ENCODE results near the gene MOB3C. TPM values are rescaled to one million over a fixed set of nuclear protein-coding genes. Genes with fewer than 3 reads are reported as not detected.
"Not testable (repeated sequence)": the region's sequence is repeated elsewhere in the genome, so short reads cannot be mapped to it uniquely, and the experiment has no call there.

MOB3C gene
- 10 to 100 TPM; 11.2 to 21.3 (median 14.4) TPM for total RNA-seq
- polyA plus RNA-seq = 10 to 100 TPM; 14.0 to 16.7 TPM

DNA sequence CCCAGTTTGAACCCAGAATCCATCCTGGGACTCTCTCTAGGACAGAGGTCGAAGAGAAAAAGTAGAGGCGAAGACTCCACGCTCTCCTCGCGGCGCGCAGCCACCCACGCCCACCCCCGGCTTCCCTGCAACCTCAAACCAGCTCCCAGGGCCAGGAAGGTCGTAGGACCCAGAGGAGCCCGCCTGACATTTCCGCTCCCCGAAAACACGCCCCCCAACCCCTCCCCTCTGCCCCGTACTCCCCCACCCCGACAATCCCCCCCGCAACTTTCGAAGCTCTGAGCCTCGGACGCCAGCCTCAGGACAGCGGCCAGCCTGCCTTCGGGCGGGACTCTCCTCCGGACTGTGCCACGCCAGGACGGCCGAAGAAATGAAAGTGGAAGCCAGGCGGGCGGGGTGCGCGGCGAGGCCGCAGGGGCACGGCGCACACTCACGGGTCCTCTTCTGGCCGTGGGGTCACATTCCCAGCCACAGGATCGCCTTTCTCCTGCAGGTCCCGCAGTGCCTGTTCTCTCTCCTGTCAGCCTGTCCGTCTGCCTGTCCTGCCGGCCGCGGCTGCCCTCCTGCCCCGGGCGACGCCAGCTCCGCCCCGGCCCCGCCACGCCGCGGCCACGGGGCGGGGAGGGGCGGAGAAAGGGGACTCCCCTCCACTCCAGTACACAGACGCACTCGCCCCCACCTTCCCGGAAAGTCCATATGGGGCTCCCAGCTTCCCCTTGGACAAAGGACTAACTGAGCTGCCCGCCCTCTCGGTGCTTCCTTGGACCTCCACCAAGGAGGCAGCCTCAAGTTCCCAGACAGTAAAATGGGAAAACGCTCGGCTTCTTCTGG, at the start of gene MOB3C:
Gene MOB3C, minus strand, starts transcription at position 535 of the 831 bp plus-strand sequence. CDS start 3,490 bp downstream, outside the sequence.
- TF ChIP-seq, protein P1, sequence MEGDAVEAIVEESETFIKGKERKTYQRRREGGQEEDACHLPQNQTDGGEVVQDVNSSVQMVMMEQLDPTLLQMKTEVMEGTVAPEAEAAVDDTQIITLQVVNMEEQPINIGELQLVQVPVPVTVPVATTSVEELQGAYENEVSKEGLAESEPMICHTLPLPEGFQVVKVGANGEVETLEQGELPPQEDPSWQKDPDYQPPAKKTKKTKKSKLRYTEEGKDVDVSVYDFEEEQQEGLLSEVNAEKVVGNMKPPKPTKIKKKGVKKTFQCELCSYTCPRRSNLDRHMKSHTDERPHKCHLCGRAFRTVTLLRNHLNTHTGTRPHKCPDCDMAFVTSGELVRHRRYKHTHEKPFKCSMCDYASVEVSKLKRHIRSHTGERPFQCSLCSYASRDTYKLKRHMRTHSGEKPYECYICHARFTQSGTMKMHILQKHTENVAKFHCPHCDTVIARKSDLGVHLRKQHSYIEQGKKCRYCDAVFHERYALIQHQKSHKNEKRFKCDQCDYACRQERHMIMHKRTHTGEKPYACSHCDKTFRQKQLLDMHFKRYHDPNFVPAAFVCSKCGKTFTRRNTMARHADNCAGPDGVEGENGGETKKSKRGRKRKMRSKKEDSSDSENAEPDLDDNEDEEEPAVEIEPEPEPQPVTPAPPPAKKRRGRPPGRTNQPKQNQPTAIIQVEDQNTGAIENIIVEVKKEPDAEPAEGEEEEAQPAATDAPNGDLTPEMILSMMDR (IDR thresholded peaks at IDR 0.05) = no peak
- peak within 1 kb of the TSS; percentile 67 to 76 (median 72) for H3K4me3 ChIP-seq
- H3K36me3 ChIP-seq = no peaks in the 10 kb centered on the region
- ATAC-seq (peak; percentile 65 to 80 (median 78)), DNase-seq (peak; percentile 75 to 89 (median 82)), FAIRE-seq (no peak)
- peaks cover 11 to 40% (median 14%) of the 10 kb centered on the region in 3 donors for H3K4me1 ChIP-seq
- H3K27me3 ChIP-seq = no peaks in the 10 kb centered on the region
- H3K9me3 ChIP-seq = no peaks in the 10 kb centered on the region
- WGBS, 2 donors = 0% methylated on average over 34 to 62 of the region's 62 CpGs
- intact Hi-C loops (cut with DNase I) = no loop called here
- H3K27ac ChIP-seq = peak within 1 kb of the TSS; percentile 63 to 95 (median 86)

DNA sequence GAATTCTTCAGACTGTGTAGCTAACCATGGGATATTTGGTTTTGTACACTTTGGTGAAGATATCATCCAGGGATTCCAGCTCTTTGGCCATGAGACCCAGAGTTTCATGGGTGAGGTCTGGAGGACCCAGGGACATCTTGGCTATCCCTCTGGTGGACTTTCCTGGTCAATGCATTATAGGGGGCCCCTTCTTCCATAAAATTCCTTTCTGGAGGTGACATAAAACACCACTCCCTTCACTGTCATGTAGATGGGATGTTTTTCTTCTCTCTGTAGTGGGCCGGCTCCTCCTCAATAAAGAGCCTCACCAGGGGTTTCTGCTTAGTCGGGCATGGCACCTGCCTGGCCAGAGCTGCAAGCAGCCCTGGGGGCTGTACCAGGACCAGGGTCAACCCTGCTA, 49.4 kb upstream of the MOB3C start:
- TF ChIP-seq, protein P1 (IDR thresholded peaks at IDR 0.05) = no peak
- H3K9me3 ChIP-seq = no peaks in the 10 kb centered on the region
- FAIRE-seq (no peak), ATAC-seq (no peak), DNase-seq (peak in 1 of 6 donors; percentile 36)
- no peak overlapping the region for H3K4me3 ChIP-seq
- intact Hi-C loops (cut with DNase I) = no loop called here
- no peak overlapping the region for H3K27ac ChIP-seq
- H3K27me3 ChIP-seq = no peaks in the 10 kb centered on the region
- WGBS, 2 donors = 80 to 90% methylated on average over 2 of the region's 2 CpGs
- H3K36me3 ChIP-seq = peaks cover 0 to 13% (median 6%) of the 10 kb centered on the region in 3 donors
- peaks cover 4 to 10% (median 8%) of the 10 kb centered on the region in 3 donors for H3K4me1 ChIP-seq

DNA sequence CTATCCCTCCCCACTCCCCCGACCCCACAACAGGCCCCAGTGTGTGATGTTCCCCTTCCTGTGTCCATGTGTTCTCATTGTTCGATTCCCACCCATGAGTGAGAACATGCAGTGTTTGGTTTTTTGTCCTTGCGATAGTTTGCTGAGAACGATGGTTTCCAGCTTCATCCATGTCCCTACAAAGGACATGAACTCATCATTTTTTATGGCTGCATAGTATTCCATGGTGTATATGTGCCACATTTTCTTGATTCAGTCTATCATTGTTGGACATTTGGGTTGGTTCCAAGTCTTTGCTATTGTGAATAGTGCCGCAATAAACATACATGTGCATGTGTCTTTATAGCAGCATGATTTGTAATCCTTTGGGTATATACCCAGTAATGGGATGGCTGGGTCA, 46.3 kb upstream of the MOB3C start:
- Histone ChIP-seq H3K36me3 (peaks cover 0 to 17% (median 6%) of the 10 kb centered on the region in 3 donors), H3K4me1 (peaks cover 4 to 10% (median 8%) of the 10 kb centered on the region in 3 donors)
- ATAC-seq; H3K4me3 ChIP-seq; H3K27ac ChIP-seq; intact Hi-C loops (cut with DNase I); DNase-seq; H3K27me3 ChIP-seq; FAIRE-seq; H3K9me3 ChIP-seq: not testable (repeated sequence)
- WGBS, 2 donors = 97% methylated on average over 2 to 4 of the region's 5 CpGs

DNA sequence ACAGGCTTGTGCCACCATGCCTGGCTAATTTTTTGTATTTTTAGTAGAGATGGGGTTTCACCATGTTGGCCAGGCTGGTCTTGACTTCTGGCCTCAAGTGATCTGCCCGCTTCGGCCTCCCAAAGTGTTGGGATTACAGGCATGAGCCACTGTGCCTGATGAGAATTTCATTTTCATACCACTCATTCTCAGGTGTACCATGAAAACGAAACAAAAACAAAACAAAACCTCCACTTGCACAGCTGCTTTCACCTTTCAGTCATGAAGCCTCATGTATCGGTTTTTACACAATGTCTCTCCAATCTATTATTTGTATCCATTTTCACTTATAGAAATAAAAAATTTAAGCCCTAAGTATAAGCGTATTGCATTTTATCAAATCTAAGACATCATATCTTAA, 43.5 kb upstream of the MOB3C start:
- H3K27me3 ChIP-seq; ATAC-seq; H3K4me1 ChIP-seq; FAIRE-seq; intact Hi-C loops (cut with DNase I); H3K27ac ChIP-seq; H3K4me3 ChIP-seq; H3K9me3 ChIP-seq; DNase-seq: not testable (repeated sequence)
- WGBS, 2 donors = 93 to 94% methylated on average over 5 of the region's 5 CpGs
- peaks cover 0 to 34% (median 13%) of the 10 kb centered on the region in 3 donors for H3K36me3 ChIP-seq

DNA sequence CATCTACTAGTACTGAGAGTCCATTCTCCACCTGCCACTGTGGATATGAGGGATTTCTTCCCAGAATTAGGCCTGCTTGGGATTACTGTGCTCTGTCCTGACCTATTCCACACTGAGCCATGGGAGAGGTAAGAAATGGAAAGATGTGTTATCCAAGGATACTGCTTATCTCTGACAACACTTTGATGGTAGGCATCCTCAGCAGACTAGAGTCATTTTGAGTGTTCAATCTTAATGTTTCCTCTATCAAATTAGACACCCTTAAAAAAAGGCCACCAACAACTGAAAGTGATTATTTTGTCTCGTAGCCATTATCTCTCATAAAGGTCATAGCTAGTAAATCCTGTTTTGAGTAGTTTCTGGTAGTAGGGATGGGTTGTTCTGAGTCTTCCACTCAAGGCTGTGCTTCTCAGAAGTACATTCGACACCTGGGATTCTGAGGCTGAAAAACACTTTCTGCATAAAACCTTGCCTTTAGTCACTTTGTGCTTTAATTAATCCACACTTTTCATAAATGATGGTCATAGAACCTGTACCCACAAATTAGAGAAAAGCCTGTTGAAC, 42.8 kb upstream of the MOB3C start:
- no peaks in the 10 kb centered on the region for H3K4me1 ChIP-seq
- H3K27me3 ChIP-seq = no peaks in the 10 kb centered on the region
- no peak for DNase-seq
- no peak for ATAC-seq
- H3K27ac ChIP-seq = no peak overlapping the region
- H3K4me3 ChIP-seq = no peak overlapping the region
- no peaks in the 10 kb centered on the region for H3K9me3 ChIP-seq
- H3K36me3 ChIP-seq = peaks cover 0 to 35% (median 13%) of the 10 kb centered on the region in 3 donors
- intact Hi-C loops (cut with DNase I) = no loop called here
- WGBS, 2 donors = 68 to 77% methylated on average over 2 of the region's 2 CpGs
- TF ChIP-seq, protein P1 (IDR thresholded peaks at IDR 0.05) = no peak
- FAIRE-seq = no peak
